Neural cell (in vitro differentiated cells): ENCODE results near the gene CRP. TPM values are rescaled to one million over a fixed set of nuclear protein-coding genes. Genes with fewer than 3 reads are reported as not detected.

Experiments
- H2AFZ ChIP-seq: fragments of 200-600, 300-800 bp; sonication (generic), shearing (Covaris generic); 2 replicates; pipeline ENCODE4 v1.6.0; 2014; ENCODE audit warnings: low read depth, mild to moderate bottlenecking, antibody characterized with exemption, low read length, moderate library complexity
- H3F3A ChIP-seq: fragments of 200-600 bp; shearing (Covaris generic); 2 replicates; pipeline ENCODE4 v1.6.1; 2016; ENCODE audit warnings: mild to moderate bottlenecking, moderate library complexity, mixed read lengths, antibody characterized with exemption, low read length; ENCODE audit not compliant: insufficient read depth, poor library complexity, severe bottlenecking
- H3K27ac ChIP-seq: fragments of 200-600, 300-800 bp; sonication (generic), shearing (Covaris generic); 2 replicates; pipeline ENCODE4 v1.5.1; 2014; ENCODE audit warnings: mild to moderate bottlenecking, low read length, moderate library complexity
- H3K27me3 ChIP-seq: fragments of 300-800, 200-600 bp; sonication (generic), shearing (Covaris generic); 2 replicates; pipeline ENCODE4 v1.6.0; 2014; ENCODE audit warnings: mild to moderate bottlenecking, low read depth, low read length, moderate library complexity; ENCODE audit not compliant: insufficient read depth
- H3K36me3 ChIP-seq: fragments of 300-800, 200-600 bp; sonication (generic), shearing (Covaris generic); 2 replicates; pipeline ENCODE4 v1.5.1; 2014; ENCODE audit warnings: mild to moderate bottlenecking, antibody characterized with exemption, low read length, moderate library complexity; ENCODE audit not compliant: insufficient read depth
- H3K4me2 ChIP-seq: fragments of 300-800, 200-600 bp; sonication (generic), shearing (Covaris generic); 2 replicates; pipeline ENCODE4 v1.6.0; 2014; ENCODE audit warnings: mild to moderate bottlenecking, low read length
- H3K4me3 ChIP-seq: fragments of 300-800, 200-600 bp; sonication (generic), shearing (Covaris generic); 2 replicates; pipeline ENCODE4 v1.5.1; 2014; ENCODE audit warnings: mild to moderate bottlenecking, low read length, moderate library complexity
- H3K79me2 ChIP-seq: fragments of 200-600 bp; shearing (Covaris generic); replicated peaks from 2 replicates; pipeline ENCODE4 v1.6.0; 2014; ENCODE audit warnings: mild to moderate bottlenecking, low read length, moderate library complexity; ENCODE audit not compliant: insufficient read depth
- H3K9ac ChIP-seq: fragments of 300-800, 200-600 bp; sonication (generic), shearing (Covaris generic); 2 replicates; pipeline ENCODE4 v1.6.1; 2016; ENCODE audit warnings: mild to moderate bottlenecking, low read length, mixed read lengths
- H3K9me2 ChIP-seq: fragments of 200-600 bp; shearing (Covaris generic); 2 replicates; pipeline ENCODE4 v1.6.1; 2016; ENCODE audit warnings: mild to moderate bottlenecking, low read length, mixed read lengths; ENCODE audit not compliant: insufficient read depth
- H3K9me3 ChIP-seq: fragments of 200-600, 300-800 bp; sonication (generic), shearing (Covaris generic); 2 replicates; pipeline ENCODE4 v1.6.1; 2016; ENCODE audit warnings: mild to moderate bottlenecking, mixed run types, low read length, moderate library complexity, mixed read lengths
- H4K20me1 ChIP-seq: fragments of 200-600 bp; shearing (Covaris generic); 2 replicates; pipeline ENCODE4 v1.6.1; 2016; ENCODE audit warnings: mild to moderate bottlenecking, mixed run types; ENCODE audit not compliant: insufficient read depth
- CTCF ChIP-seq: fragments of 450-650 bp; IDR thresholded peaks from 2 replicates; pipeline ENCODE4 v1.5.1; 2014; ENCODE audit warnings: antibody characterized with exemption, mild to moderate bottlenecking, moderate library complexity; ENCODE audit not compliant: poor library complexity, severe bottlenecking
- EP300 ChIP-seq: fragments of 450-650 bp; conservative IDR thresholded peaks from 2 replicates; pipeline ENCODE4 v1.6.1; 2014; ENCODE audit warnings: antibody characterized with exemption, mild to moderate bottlenecking, moderate library complexity; ENCODE audit not compliant: poor library complexity, severe bottlenecking
- EZH2 ChIP-seq: fragments of 200-600, 300-800 bp; shearing (Covaris generic), sonication (generic); IDR thresholded peaks from 2 replicates; pipeline ENCODE4 v1.6.1; 2014; ENCODE audit warnings: antibody characterized with exemption, low read length, borderline replicate concordance, mild to moderate bottlenecking; ENCODE audit not compliant: insufficient read depth, poor library complexity, severe bottlenecking
- MXI1 ChIP-seq: fragments of 450-650 bp; conservative IDR thresholded peaks from 2 replicates; pipeline ENCODE4 v1.6.1; 2014; ENCODE audit warnings: antibody characterized with exemption, mild to moderate bottlenecking; ENCODE audit not compliant: poor library complexity, severe bottlenecking
- POLR2AphosphoS5 ChIP-seq: IDR thresholded peaks from 2 replicates; pipeline ENCODE4 v1.6.1; 2012
- RAD21 ChIP-seq: fragments of 450-650 bp; conservative IDR thresholded peaks from 2 replicates; pipeline ENCODE4 v1.6.1; 2014; ENCODE audit warnings: antibody characterized with exemption, mild to moderate bottlenecking, moderate library complexity
- SMC3 ChIP-seq: fragments of 450-650 bp; conservative IDR thresholded peaks from 2 replicates; pipeline ENCODE4 v1.6.1; 2014; ENCODE audit warnings: antibody characterized with exemption, mild to moderate bottlenecking, moderate library complexity; ENCODE audit not compliant: poor library complexity
- TAF1 ChIP-seq: IDR thresholded peaks from 2 replicates; pipeline ENCODE4 v1.6.1; 2012; ENCODE audit warnings: low read depth
- polyA plus RNA-seq: library from polyadenylated mRNA; depleted of rRNA; stranded (reverse); fragments of >200 nt; gene quantifications from 2 replicates; pipeline ENCODE4 v1.2.3, GENCODE V29; 2014
- TF ChIP-seq, protein P1 (sequence below): IDR thresholded peaks from 2 replicates; pipeline ENCODE4 v1.6.1; 2012; ENCODE audit warnings: borderline replicate concordance

CRP gene
- polyA plus RNA-seq, 1 donor from 2014 or later, result 0.98 TPM

- TF ChIP-seq POLR2AphosphoS5 (no peak), RAD21 (no peak), TAF1 (no peak), SMC3 (no peak), CTCF (no peak), EZH2 (no peak), MXI1 (no peak), EP300 (no peak)
- TF ChIP-seq, protein P1, sequence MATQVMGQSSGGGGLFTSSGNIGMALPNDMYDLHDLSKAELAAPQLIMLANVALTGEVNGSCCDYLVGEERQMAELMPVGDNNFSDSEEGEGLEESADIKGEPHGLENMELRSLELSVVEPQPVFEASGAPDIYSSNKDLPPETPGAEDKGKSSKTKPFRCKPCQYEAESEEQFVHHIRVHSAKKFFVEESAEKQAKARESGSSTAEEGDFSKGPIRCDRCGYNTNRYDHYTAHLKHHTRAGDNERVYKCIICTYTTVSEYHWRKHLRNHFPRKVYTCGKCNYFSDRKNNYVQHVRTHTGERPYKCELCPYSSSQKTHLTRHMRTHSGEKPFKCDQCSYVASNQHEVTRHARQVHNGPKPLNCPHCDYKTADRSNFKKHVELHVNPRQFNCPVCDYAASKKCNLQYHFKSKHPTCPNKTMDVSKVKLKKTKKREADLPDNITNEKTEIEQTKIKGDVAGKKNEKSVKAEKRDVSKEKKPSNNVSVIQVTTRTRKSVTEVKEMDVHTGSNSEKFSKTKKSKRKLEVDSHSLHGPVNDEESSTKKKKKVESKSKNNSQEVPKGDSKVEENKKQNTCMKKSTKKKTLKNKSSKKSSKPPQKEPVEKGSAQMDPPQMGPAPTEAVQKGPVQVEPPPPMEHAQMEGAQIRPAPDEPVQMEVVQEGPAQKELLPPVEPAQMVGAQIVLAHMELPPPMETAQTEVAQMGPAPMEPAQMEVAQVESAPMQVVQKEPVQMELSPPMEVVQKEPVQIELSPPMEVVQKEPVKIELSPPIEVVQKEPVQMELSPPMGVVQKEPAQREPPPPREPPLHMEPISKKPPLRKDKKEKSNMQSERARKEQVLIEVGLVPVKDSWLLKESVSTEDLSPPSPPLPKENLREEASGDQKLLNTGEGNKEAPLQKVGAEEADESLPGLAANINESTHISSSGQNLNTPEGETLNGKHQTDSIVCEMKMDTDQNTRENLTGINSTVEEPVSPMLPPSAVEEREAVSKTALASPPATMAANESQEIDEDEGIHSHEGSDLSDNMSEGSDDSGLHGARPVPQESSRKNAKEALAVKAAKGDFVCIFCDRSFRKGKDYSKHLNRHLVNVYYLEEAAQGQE, result no peak
- Histone ChIP-seq H2AFZ (no peak overlapping the region), H3K9me3 (no peaks in the 10 kb centered on the region), H3K9ac (no peak overlapping the region), H3F3A (no peaks in the 10 kb centered on the region), H3K36me3 (no peaks in the 10 kb centered on the region), H3K27me3 (no peaks in the 10 kb centered on the region), H3K27ac (no peak overlapping the region), H3K9me2 (no peaks in the 10 kb centered on the region), H3K79me2 (no peaks in the 10 kb centered on the region), H3K4me2 (no peak overlapping the region), H4K20me1 (no peaks in the 10 kb centered on the region), H3K4me3 (no peak overlapping the region)
Measured at GRCh38 chr1:159686599-159687299, 27.6 kb downstream of the CRP start.

DNA sequence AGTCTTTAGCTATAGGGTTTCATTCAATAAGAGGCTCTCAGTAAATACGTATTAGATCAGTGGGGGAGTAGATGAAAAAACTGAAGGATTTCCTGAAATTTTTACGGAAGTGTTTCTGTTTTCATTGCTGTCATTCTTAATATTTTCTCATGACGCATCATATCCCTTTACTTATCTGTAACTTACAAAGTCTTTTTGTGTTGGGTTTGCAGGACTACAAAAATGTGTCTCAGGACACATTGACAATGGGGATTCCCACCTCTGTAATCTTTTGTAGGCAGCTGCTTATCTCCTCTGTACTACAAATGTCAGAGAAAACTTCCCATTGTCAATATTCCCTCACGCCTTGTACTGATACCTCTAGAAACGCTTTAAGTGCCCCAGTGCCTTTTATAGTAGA lies 35.5 kb downstream of the CRP start:
- H3K79me2 ChIP-seq, result no peaks in the 10 kb centered on the region
- H3F3A ChIP-seq, result no peaks in the 10 kb centered on the region
- no peak overlapping the region for H3K4me2 ChIP-seq
- H4K20me1 ChIP-seq, result no peaks in the 10 kb centered on the region
- no peak overlapping the region for H3K9ac ChIP-seq
- TF ChIP-seq MXI1 (no peak), RAD21 (no peak), TAF1 (no peak), SMC3 (no peak)
- no peaks in the 10 kb centered on the region for H3K27me3 ChIP-seq
- no peak overlapping the region for H3K27ac ChIP-seq
- H3K9me2 ChIP-seq, result no peaks in the 10 kb centered on the region
- H3K36me3 ChIP-seq, result no peaks in the 10 kb centered on the region
- no peak overlapping the region for H2AFZ ChIP-seq
- no peaks in the 10 kb centered on the region for H3K9me3 ChIP-seq
- no peak overlapping the region for H3K4me3 ChIP-seq
